Measurements from ENCODE around the gene TCP11L2.
"Not testable (repeated sequence)": the region's sequence is repeated elsewhere in the genome, so short reads cannot be mapped to it uniquely, and the experiment has no call there.

The TCP11L2 gene

DNA sequence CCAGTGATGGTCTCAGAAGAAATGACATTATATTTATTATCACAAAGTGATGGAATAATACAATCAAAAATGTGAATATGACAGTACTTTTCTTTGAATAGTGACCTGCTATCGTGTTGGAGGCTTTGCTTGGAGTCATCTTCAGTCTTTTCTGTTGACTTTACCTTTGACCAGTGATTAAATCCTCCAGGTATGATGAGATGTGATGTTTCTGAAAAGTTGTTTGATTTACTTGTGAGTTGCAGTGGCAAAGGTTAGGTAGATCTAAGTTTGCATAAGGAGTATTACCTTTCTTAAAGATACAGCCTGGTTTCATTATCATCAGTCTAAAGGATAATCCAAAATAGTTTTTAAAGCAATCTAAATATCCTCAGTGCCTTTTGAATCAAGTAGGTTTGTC is 4.6 kb downstream of the TCP11L2 start:
- no peak for DNase-seq (ENCODE audit: low read depth in 2 of 2)

- DNase-seq (ENCODE audit: low read depth in 2 of 2), result no peak
Observed at GRCh38 chr12:106308121-106308520, 5.6 kb downstream of the TCP11L2 start.

GRCh38 chr12:106308611-106309010 is 6.1 kb downstream of the TCP11L2 start:
- no peak for DNase-seq (ENCODE audit: low read depth in 2 of 2)

DNA sequence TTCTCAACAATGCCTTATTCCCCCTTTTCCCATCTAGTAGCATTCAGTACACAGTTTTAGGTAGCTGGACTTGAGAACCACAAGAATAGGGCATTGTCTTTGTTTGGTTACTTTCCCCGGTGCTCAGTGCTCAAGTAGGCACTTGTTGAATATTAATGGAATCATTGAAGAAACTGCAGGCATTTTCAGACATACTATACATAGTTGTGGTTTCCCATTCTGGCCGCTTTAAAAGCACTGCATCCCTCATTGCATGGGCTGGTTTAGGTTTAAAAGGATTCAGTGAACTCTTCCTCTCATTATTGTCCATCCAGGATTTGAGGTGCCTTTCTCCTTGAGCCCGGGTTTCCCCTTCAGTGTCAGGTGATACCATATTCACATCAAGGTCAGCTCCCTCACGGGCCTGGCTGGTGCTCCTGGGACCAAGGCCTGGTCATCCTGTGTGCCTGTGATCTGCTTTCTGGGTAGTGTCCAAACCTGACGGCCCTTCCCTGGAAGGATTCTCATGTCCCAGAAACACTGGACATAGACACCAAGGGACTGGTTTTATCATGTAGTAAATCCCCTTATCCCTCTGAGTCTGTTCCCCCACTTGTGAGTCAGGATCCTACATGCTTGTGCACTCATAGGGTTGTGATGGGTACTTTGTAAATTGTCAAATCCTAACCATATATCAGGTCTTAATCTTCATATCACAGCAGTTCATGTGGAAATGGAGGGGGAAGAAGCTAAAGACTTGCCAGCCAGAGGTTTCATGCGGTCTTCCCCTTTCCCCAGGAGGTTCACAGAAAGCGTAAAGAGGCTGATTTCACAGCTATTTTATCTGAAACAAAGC is 7.4 kb downstream of the TCP11L2 start:
- DNase-seq (ENCODE audit: low read depth in 2 of 2), result no peak

- DNase-seq (ENCODE audit: low read depth in 2 of 2), result no peak
Observed at GRCh38 chr12:106310687-106311086, 8.2 kb downstream of the TCP11L2 start.

DNA sequence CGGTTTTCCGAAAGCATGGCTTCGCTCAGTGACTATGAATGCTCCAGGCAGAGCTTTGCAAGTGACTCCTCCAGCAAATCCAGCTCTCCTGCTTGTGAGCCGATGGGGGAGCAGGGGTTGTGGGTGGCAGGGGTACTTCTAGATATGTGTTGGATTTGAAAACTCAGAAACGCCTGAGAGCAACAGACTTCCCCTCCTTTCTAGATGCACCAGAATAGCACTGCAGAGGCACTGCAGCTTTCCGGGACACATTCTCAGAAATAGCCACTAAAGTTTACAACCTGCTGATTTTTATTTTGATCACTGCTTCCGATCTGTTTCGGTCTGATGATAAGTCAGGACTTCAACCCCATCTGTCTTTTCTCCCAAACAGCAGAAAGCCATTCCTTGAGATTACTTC is 8.6 kb downstream of the TCP11L2 start:
- DNase-seq (ENCODE audit: low read depth in 2 of 2), result no peak

DNA sequence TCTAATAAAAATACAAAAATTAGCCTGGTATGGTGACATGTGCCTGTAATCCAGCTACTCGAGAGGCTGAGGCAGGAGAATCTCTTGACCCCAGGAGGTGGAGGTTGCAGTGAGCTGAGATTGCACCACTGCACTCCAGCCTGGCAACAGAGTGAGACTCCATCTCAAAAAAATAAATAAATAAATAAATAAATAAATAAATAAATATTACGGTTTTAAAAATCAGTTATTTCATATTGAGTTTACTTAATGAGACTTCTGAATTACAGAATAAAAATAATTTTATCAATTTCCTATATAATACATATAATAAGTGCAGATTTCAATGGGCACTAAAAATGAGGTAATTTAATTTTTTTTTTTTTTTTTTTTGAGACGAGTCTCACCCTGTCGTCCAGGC is 10.9 kb downstream of the TCP11L2 start:
- DNase-seq (ENCODE audit: low read depth in 2 of 2), result not testable (repeated sequence)

DNA sequence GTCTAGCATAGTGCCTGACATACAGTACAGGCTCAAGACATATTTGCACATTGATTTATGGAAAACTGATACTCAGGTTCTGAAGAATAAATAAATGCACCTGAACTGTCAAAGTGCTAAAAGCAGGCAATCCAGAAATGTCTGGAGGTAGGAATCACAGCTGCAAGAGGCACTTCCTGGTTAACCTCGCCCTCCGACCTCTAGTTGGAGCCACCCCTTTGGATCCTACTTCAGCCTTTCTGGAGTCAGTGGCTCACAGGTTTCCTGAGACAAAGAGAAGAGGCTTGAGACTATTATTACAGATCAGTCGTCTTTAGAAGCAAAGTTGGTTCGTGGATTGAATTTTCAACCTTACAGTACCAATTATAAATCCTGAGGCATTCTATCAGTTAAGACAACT is 13.0 kb downstream of the TCP11L2 start:
- DNase-seq (ENCODE audit: low read depth in 2 of 2), result no peak

- no peak for DNase-seq (ENCODE audit: low read depth in 2 of 2)
Observed at GRCh38 chr12:106317406-106318082, 15.0 kb downstream of the TCP11L2 start.

- no peak for DNase-seq (ENCODE audit: low read depth in 2 of 2)
Observed at GRCh38 chr12:106321139-106321850, 18.8 kb downstream of the TCP11L2 start.

DNA sequence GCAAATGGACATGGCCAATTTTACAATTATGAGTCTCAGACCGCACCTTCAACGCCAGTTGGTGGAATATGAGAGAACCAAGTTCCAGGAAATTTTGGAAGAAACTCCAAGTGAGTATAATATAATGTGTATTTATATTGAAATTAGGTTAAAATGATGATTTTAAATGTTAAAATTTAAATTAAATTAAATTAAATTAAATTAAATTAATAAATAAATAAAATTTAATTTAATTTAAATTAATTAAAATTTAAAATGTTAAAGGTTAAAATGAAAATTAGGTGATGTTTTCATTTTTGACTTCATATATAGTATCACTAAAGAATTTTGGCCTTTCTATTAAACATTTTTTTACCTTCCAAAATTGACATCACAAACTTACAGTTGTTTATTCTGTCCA is 21.0 kb downstream of the TCP11L2 start:
- DNase-seq (ENCODE audit: low read depth in 2 of 2), result no peak

- no peak for DNase-seq (ENCODE audit: low read depth in 2 of 2)
Observed at GRCh38 chr12:106327309-106327869, 24.9 kb downstream of the TCP11L2 start.

DNA sequence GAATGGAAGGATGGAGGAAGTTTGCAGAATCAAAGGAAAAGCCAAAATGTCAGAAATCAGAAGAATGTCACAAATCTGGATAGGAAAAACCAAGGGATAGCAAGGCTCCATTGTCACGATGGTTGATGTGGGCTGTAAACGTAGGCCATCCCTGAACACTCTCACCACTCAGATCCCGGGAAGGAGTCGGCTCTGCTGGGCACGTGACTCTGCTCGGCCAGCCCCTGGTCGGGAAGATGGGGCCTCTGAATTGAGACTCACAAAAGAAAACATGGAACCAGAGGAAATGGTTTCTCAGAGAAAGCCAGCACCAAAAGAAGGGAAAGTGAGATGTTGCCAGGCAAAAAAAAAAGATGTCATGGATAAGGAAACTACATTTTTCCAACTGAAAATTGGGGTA is 26.2 kb downstream of the TCP11L2 start:
- no peak for DNase-seq (ENCODE audit: low read depth in 2 of 2)

DNA sequence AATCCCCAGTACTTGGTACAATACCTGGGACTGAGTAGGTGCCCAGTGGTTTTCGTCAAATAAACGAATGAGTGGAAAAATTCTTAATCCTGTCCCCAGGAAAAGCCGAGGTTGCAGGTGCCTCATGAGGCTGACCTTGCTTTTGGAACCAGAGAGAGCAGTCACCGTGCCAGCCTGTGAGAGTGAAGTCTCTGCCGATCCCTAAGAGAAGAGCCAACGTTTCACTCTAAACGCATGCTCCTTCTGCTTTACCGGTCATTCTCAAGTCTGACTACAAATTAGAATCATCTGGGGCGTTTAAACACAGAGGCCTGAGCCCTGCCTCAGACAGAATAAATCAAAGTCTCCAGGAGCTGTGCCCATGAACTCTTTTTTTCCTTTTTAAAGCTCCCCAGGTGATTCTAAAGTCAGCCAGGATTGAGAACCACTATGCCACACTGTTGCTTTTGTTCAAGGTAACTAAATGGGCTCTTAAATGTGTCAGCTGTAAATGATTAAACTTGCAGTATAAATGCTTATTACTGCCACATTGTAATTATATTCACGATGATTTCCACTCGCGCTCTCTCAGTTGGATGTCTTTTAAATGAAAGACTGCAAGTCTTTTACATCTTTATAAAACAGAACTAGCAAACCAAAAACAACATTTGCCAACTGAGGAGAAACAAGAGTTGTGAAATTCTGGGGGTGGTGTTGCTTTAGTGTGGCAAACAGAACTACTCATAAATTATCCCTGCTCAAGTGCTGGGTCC is 26.9 kb downstream of the TCP11L2 start:
- DNase-seq (ENCODE audit: low read depth in 2 of 2), result no peak

DNA sequence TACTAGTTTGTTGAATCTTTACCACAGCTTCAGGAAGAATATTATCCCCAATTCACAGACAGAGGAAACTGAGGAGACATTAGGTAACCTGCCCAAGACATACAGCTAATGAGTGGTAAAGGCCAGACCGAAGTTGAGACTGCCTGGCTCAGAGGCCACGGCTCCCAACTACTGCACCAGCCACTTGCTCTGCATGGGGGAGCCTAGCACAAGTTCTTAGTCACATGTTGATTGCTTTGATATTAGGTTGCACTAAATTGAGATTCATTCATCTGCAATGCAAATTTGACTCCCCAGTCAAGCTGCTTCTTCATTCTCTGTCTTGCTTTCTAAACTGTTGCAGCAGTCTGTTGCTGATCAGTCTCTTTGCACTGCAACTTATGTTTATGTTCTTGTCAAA is 29.1 kb downstream of the TCP11L2 start:
- DNase-seq (ENCODE audit: low read depth in 2 of 2), result no peak

GRCh38 chr12:106332536-106332935 is 30.0 kb downstream of the TCP11L2 start:
- DNase-seq (ENCODE audit: low read depth in 2 of 2), result no peak

- DNase-seq (ENCODE audit: low read depth in 2 of 2), result no peak
Observed at GRCh38 chr12:106333010-106333409, 30.5 kb downstream of the TCP11L2 start.

- no peak for DNase-seq (ENCODE audit: low read depth in 2 of 2)
Observed at GRCh38 chr12:106333756-106334155, 31.2 kb downstream of the TCP11L2 start.

DNA sequence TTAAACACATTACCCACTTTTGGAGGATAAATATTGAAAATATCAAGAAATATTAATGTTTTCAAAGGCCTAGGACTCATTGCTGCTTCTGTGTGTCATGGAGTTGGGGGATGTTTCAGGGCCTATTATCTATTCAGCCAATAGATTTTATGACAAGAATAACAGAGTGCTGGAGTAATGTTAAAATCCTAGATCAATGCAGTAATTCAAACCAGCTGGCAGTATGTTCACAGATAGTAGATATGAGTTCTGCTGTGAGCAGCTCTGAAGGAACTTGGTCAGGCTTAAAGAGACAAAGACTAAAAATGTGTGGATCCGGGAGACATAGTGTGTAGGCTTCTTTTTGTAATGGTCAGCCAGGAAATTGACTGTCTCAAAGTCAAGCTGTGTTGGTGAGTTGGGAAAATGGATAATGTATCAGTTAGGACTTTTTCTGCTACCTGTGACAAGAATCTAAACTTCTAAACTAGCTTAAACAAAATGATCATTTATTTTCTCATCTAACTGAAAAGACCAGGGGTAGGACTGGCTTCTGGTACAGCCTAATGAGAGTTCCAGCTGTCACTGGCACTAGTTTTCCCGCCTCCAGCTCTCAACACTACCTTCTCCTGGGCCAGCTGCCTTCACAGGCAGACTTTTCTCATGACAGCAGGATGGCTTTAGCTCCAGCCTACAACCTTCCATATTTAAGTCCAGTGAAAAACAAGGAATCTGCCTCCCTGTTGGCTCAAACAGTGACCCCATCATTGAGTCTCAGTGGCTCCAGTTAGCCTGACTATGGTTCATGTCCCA is 38.7 kb downstream of the TCP11L2 start:
- no peak for DNase-seq (ENCODE audit: low read depth in 2 of 2)

GRCh38 chr12:106342397-106343213 is 40.1 kb downstream of the TCP11L2 start:
- no peak for DNase-seq (ENCODE audit: low read depth in 2 of 2)

All from stimulated activated CD8-positive, alpha-beta memory T cell treated with anti-CD3 and anti-CD28 coated beads, Interleukin-15, amount 100 ng/mL, for 4 hours (primary cell).